ENCODE results near the gene TBX19. TPM values are rescaled to one million over a fixed set of nuclear protein-coding genes. Genes with fewer than 3 reads are reported as not detected.

TBX19 gene
- total RNA-seq, 1 donor from 2014 or later, result 2.0 TPM

DNA sequence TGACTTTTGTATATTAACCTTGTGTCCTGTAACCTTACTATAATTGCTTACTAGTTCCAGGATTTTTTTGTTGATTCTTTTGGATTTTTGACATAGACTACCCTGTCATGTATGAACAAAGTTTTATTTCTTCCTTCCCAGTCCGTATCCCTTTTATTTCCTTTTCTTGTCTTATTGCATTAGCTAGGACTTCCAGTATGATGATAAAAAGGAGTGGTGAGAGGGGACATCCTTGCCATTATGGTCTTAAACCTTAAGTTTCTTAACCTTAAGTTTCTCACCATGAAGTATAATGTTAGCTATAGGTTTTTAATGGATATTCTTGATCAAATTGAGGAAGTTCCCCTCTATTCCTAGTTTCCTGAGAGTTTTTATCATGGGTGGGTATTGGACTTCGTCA is 24.5 kb upstream of the TBX19 start:
- TF ChIP-seq, protein P1, sequence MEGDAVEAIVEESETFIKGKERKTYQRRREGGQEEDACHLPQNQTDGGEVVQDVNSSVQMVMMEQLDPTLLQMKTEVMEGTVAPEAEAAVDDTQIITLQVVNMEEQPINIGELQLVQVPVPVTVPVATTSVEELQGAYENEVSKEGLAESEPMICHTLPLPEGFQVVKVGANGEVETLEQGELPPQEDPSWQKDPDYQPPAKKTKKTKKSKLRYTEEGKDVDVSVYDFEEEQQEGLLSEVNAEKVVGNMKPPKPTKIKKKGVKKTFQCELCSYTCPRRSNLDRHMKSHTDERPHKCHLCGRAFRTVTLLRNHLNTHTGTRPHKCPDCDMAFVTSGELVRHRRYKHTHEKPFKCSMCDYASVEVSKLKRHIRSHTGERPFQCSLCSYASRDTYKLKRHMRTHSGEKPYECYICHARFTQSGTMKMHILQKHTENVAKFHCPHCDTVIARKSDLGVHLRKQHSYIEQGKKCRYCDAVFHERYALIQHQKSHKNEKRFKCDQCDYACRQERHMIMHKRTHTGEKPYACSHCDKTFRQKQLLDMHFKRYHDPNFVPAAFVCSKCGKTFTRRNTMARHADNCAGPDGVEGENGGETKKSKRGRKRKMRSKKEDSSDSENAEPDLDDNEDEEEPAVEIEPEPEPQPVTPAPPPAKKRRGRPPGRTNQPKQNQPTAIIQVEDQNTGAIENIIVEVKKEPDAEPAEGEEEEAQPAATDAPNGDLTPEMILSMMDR (IDR thresholded peaks at IDR 0.05; ENCODE audit: unreplicated experiment), result no peak
- peaks cover 41% of the 10 kb centered on the region for H3K36me3 Mint-ChIP-seq (ENCODE audit: insufficient read depth)

DNA sequence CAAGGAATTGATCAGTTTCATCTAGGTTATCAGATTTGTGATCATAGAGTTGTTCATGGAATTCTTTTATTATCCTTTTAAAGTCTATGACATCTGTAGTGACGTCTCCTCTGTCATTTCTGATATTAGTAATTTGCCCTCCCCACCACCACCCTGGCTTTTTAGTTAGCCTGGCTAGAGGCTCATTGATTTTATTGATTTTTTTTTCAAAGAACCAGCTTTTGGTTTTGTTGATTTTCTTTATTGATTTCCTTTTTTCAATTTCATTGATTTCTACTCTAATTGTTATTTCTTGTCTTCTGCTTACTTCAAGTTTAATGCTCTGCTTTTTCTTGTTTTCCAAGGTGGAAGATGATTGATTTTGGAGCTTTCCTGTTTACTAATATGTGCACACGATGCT is 23.3 kb upstream of the TBX19 start:
- DNase-seq (ENCODE audit: low spot score, unreplicated experiment), result no peak
- no peaks in the 10 kb centered on the region for H3K4me1 Mint-ChIP-seq (ENCODE audit: low read depth)
- H3K27ac Mint-ChIP-seq, result no peak overlapping the region
- TF ChIP-seq, protein P1 (IDR thresholded peaks at IDR 0.05; ENCODE audit: unreplicated experiment), result no peak
- H3K9me3 Mint-ChIP-seq (ENCODE audit: low read depth), result peaks cover 24% of the 10 kb centered on the region
- H3K36me3 Mint-ChIP-seq (ENCODE audit: insufficient read depth), result peaks cover 40% of the 10 kb centered on the region
- no peaks in the 10 kb centered on the region for H3K27me3 Mint-ChIP-seq
- H3K4me3 Mint-ChIP-seq (ENCODE audit: low read depth), result no peak overlapping the region

More for the DNA sequence above, 24.5 kb upstream of the TBX19 start:
- Mint-ChIP-seq H3K27me3 (no peaks in the 10 kb centered on the region), H3K4me3 (ENCODE audit: low read depth) (no peak overlapping the region), H3K27ac (no peak overlapping the region), H3K9me3 (ENCODE audit: low read depth) (peaks cover 24% of the 10 kb centered on the region), H3K4me1 (ENCODE audit: low read depth) (no peaks in the 10 kb centered on the region)
- no peak for DNase-seq (ENCODE audit: low spot score, unreplicated experiment)

DNA sequence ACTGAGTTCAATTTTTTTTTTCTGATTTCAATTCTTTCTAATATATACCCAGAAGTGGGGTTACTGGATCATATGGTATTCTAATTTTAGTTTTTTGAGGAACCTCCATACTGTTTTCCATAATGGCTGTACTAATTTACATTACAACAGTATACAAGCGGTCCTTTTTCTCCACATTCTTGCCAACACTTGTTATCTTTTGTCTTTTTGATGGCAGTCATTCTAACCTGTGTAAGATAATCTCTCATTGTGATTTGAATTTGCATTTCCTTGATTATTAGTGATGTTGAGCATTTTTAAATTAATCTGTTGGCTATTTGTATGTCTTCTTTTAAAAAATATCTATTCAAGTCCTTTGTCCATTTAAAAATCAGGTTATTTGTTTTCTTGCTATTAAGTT is 21.1 kb upstream of the TBX19 start:
- TF ChIP-seq, protein P1 (IDR thresholded peaks at IDR 0.05; ENCODE audit: unreplicated experiment), result no peak
- Mint-ChIP-seq H3K9me3 (ENCODE audit: low read depth) (peaks cover 26% of the 10 kb centered on the region), H3K27me3 (no peaks in the 10 kb centered on the region), H3K4me1 (ENCODE audit: low read depth) (no peaks in the 10 kb centered on the region), H3K27ac (no peak overlapping the region), H3K36me3 (ENCODE audit: insufficient read depth) (peaks cover 41% of the 10 kb centered on the region), H3K4me3 (ENCODE audit: low read depth) (no peak overlapping the region)
- DNase-seq (ENCODE audit: low spot score, unreplicated experiment), result no peak

DNA sequence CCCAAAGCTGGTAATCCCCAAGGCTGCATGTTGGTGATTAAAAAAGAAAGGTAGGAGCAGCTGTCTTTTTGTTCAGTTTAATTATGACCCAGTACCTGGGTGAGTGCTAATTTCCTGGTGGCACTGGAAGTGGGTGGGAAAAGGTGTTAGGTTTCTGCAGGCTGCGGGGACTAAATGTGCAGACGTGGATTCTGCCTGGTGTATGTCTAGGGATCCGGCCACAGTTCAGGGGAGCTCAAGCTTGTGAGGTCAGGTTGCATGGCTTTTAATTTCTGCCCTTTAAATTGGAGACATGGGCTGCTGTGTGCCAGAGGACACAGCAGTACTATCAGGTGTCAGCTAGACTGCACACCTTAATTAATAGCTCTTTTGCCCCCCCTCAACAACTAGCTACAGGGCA is 20.3 kb upstream of the TBX19 start:
- TF ChIP-seq, protein P1 (IDR thresholded peaks at IDR 0.05; ENCODE audit: unreplicated experiment), result no peak
- H3K4me1 Mint-ChIP-seq (ENCODE audit: low read depth), result no peaks in the 10 kb centered on the region
- H3K36me3 Mint-ChIP-seq (ENCODE audit: insufficient read depth), result peaks cover 35% of the 10 kb centered on the region
- no peak overlapping the region for H3K4me3 Mint-ChIP-seq (ENCODE audit: low read depth)
- peaks cover 22% of the 10 kb centered on the region for H3K9me3 Mint-ChIP-seq (ENCODE audit: low read depth)
- no peak overlapping the region for H3K27ac Mint-ChIP-seq
- no peaks in the 10 kb centered on the region for H3K27me3 Mint-ChIP-seq
- no peak for DNase-seq (ENCODE audit: low spot score, unreplicated experiment)

DNA sequence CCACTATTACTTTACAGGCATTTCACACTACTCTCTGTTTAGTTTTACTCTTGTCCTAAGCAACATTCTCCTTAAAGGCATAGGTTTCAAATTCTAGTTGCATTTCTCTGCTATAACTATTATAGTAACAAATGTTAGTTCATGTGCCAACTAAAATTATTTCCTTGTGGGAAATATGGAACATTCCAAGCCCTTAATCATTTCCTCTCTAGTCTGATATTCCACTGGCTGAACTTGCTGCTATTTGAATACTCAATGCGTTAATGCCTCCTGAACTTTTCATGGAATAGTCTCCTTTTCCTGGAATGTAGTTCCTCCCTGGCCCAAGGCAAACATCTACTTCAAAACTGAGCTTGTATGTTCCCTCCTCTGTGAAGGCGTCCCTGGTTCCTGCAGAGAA is 19.3 kb upstream of the TBX19 start:
- Mint-ChIP-seq H3K4me1 (ENCODE audit: low read depth) (no peaks in the 10 kb centered on the region), H3K4me3 (ENCODE audit: low read depth) (no peak overlapping the region), H3K9me3 (ENCODE audit: low read depth) (peaks cover 16% of the 10 kb centered on the region), H3K27me3 (no peaks in the 10 kb centered on the region), H3K36me3 (ENCODE audit: insufficient read depth) (peaks cover 28% of the 10 kb centered on the region), H3K27ac (no peak overlapping the region)
- TF ChIP-seq, protein P1 (IDR thresholded peaks at IDR 0.05; ENCODE audit: unreplicated experiment), result no peak
- no peak for DNase-seq (ENCODE audit: low spot score, unreplicated experiment)

Data from progenitor cell of endocrine pancreas (in vitro differentiated cells).